Caco-2 (cell line): ENCODE data around the gene TAS2R16. TPM values are rescaled to one million over a fixed set of nuclear protein-coding genes. Genes with fewer than 3 reads are reported as not detected.

ENCODE experiments used
- BruUV-seq: library from RNA; stranded (reverse); fragments of 400-500 nt; replicated peaks from 2 replicates; lab custom pipeline; 2021; lab: Mats Ljungman, UMichigan
- CTCF ChIA-PET: fragments of 300-600 bp; sonication (Branson Sonifier 250); formaldehyde crosslinking; loops from one replicate; lab custom pipeline; 2022; ENCODE audit warnings: antibody characterized with exemption; lab: Charles Lee
- POLR2A ChIA-PET: fragments of 300-600 bp; sonication (Branson Sonifier 250); formaldehyde crosslinking; loops from one replicate; lab custom pipeline; 2022; ENCODE audit warnings: antibody characterized with exemption; lab: Charles Lee
- DNase-seq, 2 experiments: peaks; one replicate each; pipeline versions ENCODE4 v3.0.0 to v3.0.0-alpha.2; 2020 to 2022
- H3K27me3 ChIP-seq: replicated peaks from 2 replicates; pipeline ENCODE4 v1.6.0; 2011; ENCODE audit warnings: low read length; ENCODE audit not compliant: control insufficient read depth, insufficient read depth
- H3K36me3 ChIP-seq: 2 replicates; pipeline ENCODE4 v1.5.1; 2011; ENCODE audit warnings: low read length; ENCODE audit not compliant: control insufficient read depth, insufficient read depth
- H3K4me1 ChIP-seq: fragments of 250-450 bp; sonication (Bioruptor Pico); 2 replicates; pipeline ENCODE4 v1.5.1; 2020; ENCODE audit warnings: mild to moderate bottlenecking
- H3K4me3 ChIP-seq: 2 replicates; pipeline ENCODE4 v1.5.1; 2011; ENCODE audit warnings: low read depth, mild to moderate bottlenecking, control low read depth, low read length
- H3K9me3 ChIP-seq: fragments of 250-450 bp; sonication (Bioruptor Pico); 2 replicates; pipeline ENCODE4 v1.5.1; 2020; ENCODE audit warnings: mild to moderate bottlenecking, moderate library complexity
- H3K27ac Mint-ChIP-seq: one replicate; pipeline ENCODE4 v1.8.0; 2022; ENCODE audit warnings: mixed read lengths; ENCODE audit not compliant: unreplicated experiment
- H3K27me3 Mint-ChIP-seq: one replicate; pipeline ENCODE4 v1.8.0; 2022; ENCODE audit warnings: mixed read lengths; ENCODE audit not compliant: insufficient read depth, unreplicated experiment
- H3K36me3 Mint-ChIP-seq: one replicate; pipeline ENCODE4 v1.8.0; 2022; ENCODE audit warnings: mild to moderate bottlenecking, mixed read lengths; ENCODE audit not compliant: insufficient read depth, unreplicated experiment
- H3K4me1 Mint-ChIP-seq: one replicate; pipeline ENCODE4 v1.8.0; 2022; ENCODE audit warnings: low read depth, mixed read lengths; ENCODE audit not compliant: unreplicated experiment
- H3K4me3 Mint-ChIP-seq: one replicate; pipeline ENCODE4 v1.8.0; 2022; ENCODE audit warnings: mild to moderate bottlenecking, moderate library complexity, mixed read lengths; ENCODE audit not compliant: unreplicated experiment
- H3K9me3 Mint-ChIP-seq: one replicate; pipeline ENCODE4 v1.8.0; 2022; ENCODE audit warnings: mixed read lengths; ENCODE audit not compliant: unreplicated experiment
- intact Hi-C: fragments of 100-400 bp; cut with micrococcal nuclease; formaldehyde crosslinking; loops from one replicate; pipeline ENCODE4 v1.10.0; 2022; ENCODE audit not compliant: unreplicated experiment
- total RNA-seq: library from RNA; stranded (reverse); gene quantifications from 2 replicates; pipeline ENCODE4 v1.2.3, GENCODE V29; 2022
- TF ChIP-seq, protein P1 (sequence below), 2 experiments: fragments of 200-600 bp in 1 of 2; IDR thresholded peaks; 1 replicate in 1 of 2; 2 replicates in 1 of 2; pipeline versions ENCODE4 v1.5.1 to v1.8.0; 2011 to 2022; ENCODE audit warnings: antibody characterized with exemption in 1 of 2, control low read depth in 1 of 2, inconsistent platforms in 1 of 2, low read depth in 1 of 2, low read length in 1 of 2, mild to moderate bottlenecking in 1 of 2, moderate library complexity in 1 of 2; ENCODE audit not compliant: insufficient read depth in 1 of 2, severe bottlenecking in 1 of 2, unreplicated experiment in 1 of 2

Gene TAS2R16
- total RNA-seq, 1 experiment from 2014 or later, result not detected

DNA sequence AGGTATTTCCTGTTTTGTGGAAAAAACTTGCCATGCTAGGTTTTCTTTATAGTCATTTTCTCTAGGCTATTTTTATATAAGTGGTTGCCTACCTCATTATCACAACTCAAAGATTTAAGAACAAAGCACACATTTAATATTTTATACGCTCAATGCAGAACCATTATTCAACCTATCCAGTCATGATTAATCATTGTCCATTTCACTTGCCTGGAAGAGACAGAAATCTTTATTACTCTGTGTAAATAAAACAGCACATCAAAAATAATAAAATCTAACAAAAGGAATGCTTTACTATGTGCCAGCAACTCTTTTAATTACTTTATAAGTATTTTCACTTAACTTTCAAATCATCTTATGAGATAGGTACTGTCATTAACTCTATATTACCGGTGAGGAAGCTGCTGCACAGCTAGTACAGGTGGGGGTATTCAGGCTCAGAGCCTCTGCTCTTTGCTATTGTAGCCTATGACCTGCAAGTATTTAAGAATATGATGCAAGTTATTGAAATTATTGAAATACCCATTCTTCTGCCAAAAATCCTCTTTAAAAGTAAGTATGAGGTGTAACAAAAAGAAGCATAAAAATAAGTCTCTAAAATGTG lies 16.4 kb upstream of the TAS2R16 start:
- Mint-ChIP-seq H3K4me3 (no peak overlapping the region), H3K27ac (no peak overlapping the region), H3K27me3 (no peaks in the 10 kb centered on the region), H3K36me3 (no peaks in the 10 kb centered on the region), H3K4me1 (no peaks in the 10 kb centered on the region), H3K9me3 (no peaks in the 10 kb centered on the region)
- DNase-seq, result no peak
- no peaks in the 10 kb centered on the region for H3K36me3 ChIP-seq
- no peaks in the 10 kb centered on the region for H3K27me3 ChIP-seq
- H3K4me1 ChIP-seq, result no peaks in the 10 kb centered on the region
- no peaks in the 10 kb centered on the region for H3K9me3 ChIP-seq
- BruUV-seq, result no TSS peak
- ChIA-PET POLR2A (no interaction called here), CTCF (no interaction called here)
- intact Hi-C loops, result no loop called here
- no peak overlapping the region for H3K4me3 ChIP-seq
- TF ChIP-seq, protein P1, sequence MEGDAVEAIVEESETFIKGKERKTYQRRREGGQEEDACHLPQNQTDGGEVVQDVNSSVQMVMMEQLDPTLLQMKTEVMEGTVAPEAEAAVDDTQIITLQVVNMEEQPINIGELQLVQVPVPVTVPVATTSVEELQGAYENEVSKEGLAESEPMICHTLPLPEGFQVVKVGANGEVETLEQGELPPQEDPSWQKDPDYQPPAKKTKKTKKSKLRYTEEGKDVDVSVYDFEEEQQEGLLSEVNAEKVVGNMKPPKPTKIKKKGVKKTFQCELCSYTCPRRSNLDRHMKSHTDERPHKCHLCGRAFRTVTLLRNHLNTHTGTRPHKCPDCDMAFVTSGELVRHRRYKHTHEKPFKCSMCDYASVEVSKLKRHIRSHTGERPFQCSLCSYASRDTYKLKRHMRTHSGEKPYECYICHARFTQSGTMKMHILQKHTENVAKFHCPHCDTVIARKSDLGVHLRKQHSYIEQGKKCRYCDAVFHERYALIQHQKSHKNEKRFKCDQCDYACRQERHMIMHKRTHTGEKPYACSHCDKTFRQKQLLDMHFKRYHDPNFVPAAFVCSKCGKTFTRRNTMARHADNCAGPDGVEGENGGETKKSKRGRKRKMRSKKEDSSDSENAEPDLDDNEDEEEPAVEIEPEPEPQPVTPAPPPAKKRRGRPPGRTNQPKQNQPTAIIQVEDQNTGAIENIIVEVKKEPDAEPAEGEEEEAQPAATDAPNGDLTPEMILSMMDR (IDR thresholded peaks at IDR 0.05; ENCODE audit: insufficient read depth in 1 of 2, low read depth in 1 of 2, low read length in 1 of 2, severe bottlenecking in 1 of 2, unreplicated experiment in 1 of 2), result no peak

DNA sequence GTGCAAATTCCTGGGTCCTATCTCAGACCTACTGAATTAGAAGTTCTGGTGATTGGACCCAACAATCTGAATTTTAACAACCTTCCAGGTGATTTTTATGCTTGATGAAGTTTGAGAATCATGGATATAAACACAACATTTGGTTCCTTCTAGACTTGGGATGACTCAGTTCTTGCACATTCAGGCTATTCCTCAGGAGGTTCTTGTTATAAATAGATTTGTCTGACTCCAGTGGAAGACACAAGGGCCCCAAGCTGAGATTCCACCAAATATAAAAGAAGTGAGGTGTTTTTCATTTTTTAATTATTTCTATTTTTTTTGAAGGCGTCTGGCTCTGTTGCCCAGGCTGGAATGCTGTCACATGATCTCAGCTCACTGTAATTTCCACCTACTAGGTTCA lies 9.4 kb upstream of the TAS2R16 start:
- CTCF ChIA-PET, result no interaction called here
- no peaks in the 10 kb centered on the region for H3K27me3 ChIP-seq

DNA sequence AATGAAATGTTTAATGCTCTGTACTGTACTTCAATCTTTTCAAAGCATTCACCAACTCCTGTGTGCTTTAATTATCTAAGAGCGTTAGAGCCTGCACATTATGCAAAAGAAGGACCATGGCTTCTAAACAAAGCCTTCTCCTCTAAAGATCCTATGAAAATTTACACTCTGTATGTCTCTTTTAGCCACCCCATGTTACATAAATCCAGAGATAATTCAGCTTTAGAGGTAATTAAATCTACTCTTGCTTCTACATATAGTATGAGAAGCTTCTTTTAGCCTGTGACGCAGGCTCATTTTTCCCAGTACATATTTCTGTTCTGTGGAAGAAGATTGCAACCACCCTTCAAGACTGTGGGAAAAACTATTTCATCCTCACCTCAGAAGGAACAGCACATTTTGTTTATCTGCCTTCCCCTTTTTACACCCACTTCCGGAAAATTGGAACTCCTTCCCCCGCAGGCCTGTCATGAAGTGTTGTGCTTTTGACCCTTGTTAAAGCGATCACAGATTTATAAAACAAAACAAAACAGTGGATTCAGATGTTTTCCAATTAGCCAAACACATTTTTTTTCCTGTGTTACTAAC lies 8.1 kb upstream of the TAS2R16 start:
- no peaks in the 10 kb centered on the region for H3K4me1 ChIP-seq
- H3K27me3 ChIP-seq, result no peaks in the 10 kb centered on the region
- no peaks in the 10 kb centered on the region for H3K27me3 Mint-ChIP-seq
- no peak overlapping the region for H3K4me3 Mint-ChIP-seq
- H3K4me1 Mint-ChIP-seq, result no peaks in the 10 kb centered on the region
- H3K27ac Mint-ChIP-seq, result no peak overlapping the region
- no TSS peak for BruUV-seq
- ChIA-PET POLR2A (no interaction called here), CTCF (no interaction called here)
- H3K9me3 ChIP-seq, result no peaks in the 10 kb centered on the region
- no peak overlapping the region for H3K4me3 ChIP-seq
- TF ChIP-seq, protein P1 (IDR thresholded peaks at IDR 0.05; ENCODE audit: insufficient read depth in 1 of 2, low read depth in 1 of 2, low read length in 1 of 2, severe bottlenecking in 1 of 2, unreplicated experiment in 1 of 2), result no peak
- no peaks in the 10 kb centered on the region for H3K36me3 ChIP-seq
- intact Hi-C loops, result no loop called here
- DNase-seq, result no peak
- H3K9me3 Mint-ChIP-seq, result no peaks in the 10 kb centered on the region
- H3K36me3 Mint-ChIP-seq, result no peaks in the 10 kb centered on the region

More for the DNA sequence above, 9.4 kb upstream of the TAS2R16 start:
- intact Hi-C loops, result no loop called here
- Mint-ChIP-seq H3K4me1 (no peaks in the 10 kb centered on the region), H3K27ac (no peak overlapping the region), H3K36me3 (no peaks in the 10 kb centered on the region), H3K4me3 (no peak overlapping the region), H3K27me3 (no peaks in the 10 kb centered on the region), H3K9me3 (no peaks in the 10 kb centered on the region)
- POLR2A ChIA-PET, result no interaction called here
- H3K4me1 ChIP-seq, result no peaks in the 10 kb centered on the region
- no TSS peak for BruUV-seq
- no peak overlapping the region for H3K4me3 ChIP-seq
- DNase-seq, result no peak
- no peaks in the 10 kb centered on the region for H3K9me3 ChIP-seq
- no peaks in the 10 kb centered on the region for H3K36me3 ChIP-seq
- TF ChIP-seq, protein P1 (IDR thresholded peaks at IDR 0.05; ENCODE audit: insufficient read depth in 1 of 2, low read depth in 1 of 2, low read length in 1 of 2, severe bottlenecking in 1 of 2, unreplicated experiment in 1 of 2), result no peak
